Activated CD4-positive, alpha-beta T cell treated with anti-CD3 and anti-CD28 coated beads for 36 hours (primary cell): ENCODE measurements around the gene MAGOHB. TPM values are rescaled to one million over a fixed set of nuclear protein-coding genes. Genes with fewer than 3 reads are reported as not detected.

ENCODE experiments used
- ATAC-seq: fragments of 200-7000 bp; cut with Tn5 transposase; one replicate; pipeline ENCODE4 v1.10.0; 2021; ENCODE audit warnings: mild to moderate bottlenecking, moderate library complexity
- CTCF ChIA-PET: fragments of 350-600 bp; sonication (Branson Sonifier 250); formaldehyde crosslinking; loops from one replicate; lab custom pipeline; 2021; ENCODE audit warnings: antibody characterized with exemption; lab: Charles Lee
- POLR2A ChIA-PET: fragments of 350-600 bp; sonication (Branson Sonifier 250); formaldehyde crosslinking; loops from one replicate; lab custom pipeline; 2021; ENCODE audit warnings: antibody characterized with exemption, inconsistent platforms; lab: Charles Lee
- DNase-seq: peaks from one replicate; pipeline ENCODE4 v3.0.0-alpha.2; 2020
- H3K27ac Mint-ChIP-seq: one replicate; pipeline ENCODE4 v1.8.0; 2021; ENCODE audit warnings: mixed read lengths
- H3K27me3 Mint-ChIP-seq: one replicate; pipeline ENCODE4 v1.8.0; 2021; ENCODE audit warnings: mixed read lengths
- H3K36me3 Mint-ChIP-seq: one replicate; pipeline ENCODE4 v1.8.0; 2021; ENCODE audit warnings: low read depth, mixed read lengths
- H3K4me1 Mint-ChIP-seq: one replicate; pipeline ENCODE4 v1.8.0; 2021; ENCODE audit warnings: mixed read lengths
- H3K4me3 Mint-ChIP-seq: one replicate; pipeline ENCODE4 v1.8.0; 2021; ENCODE audit warnings: mild to moderate bottlenecking, moderate library complexity, mixed read lengths
- H3K9me3 Mint-ChIP-seq: one replicate; pipeline ENCODE4 v1.8.0; 2021; ENCODE audit warnings: low read depth, mixed read lengths
- intact Hi-C, 2 experiments: fragments of 100-400 bp; cut with DNase I in 1 of 2; cut with micrococcal nuclease in 1 of 2; formaldehyde crosslinking; loops; one replicate each; pipeline versions ENCODE4 v1.14.2 to v1.15.1; 2022 to 2024; cut with DNase I, micrococcal nuclease
- total RNA-seq, 2 experiments: library from RNA; stranded (reverse); gene quantifications; one replicate each; pipeline ENCODE4 v1.2.3, GENCODE V29; 2021

The MAGOHB gene
- total RNA-seq, 2 experiments from 2014 or later: 66.3 to 89.3 TPM

- intact Hi-C loops: no loop called here
- no peaks in the 10 kb centered on the region for H3K36me3 Mint-ChIP-seq
- no peak overlapping the region for H3K27ac Mint-ChIP-seq
- no peaks in the 10 kb centered on the region for H3K9me3 Mint-ChIP-seq
- peaks cover 11% of the 10 kb centered on the region for H3K27me3 Mint-ChIP-seq
- no peak overlapping the region for H3K4me3 Mint-ChIP-seq
- CTCF ChIA-PET: interaction anchor here (0.6 kb wide), 1 partner anchor 196 kb away, joined by 4 read pairs; no protein-coding TSS in a partner anchor
- POLR2A ChIA-PET: no interaction called here
- no peak for DNase-seq
- peaks cover 12% of the 10 kb centered on the region for H3K4me1 Mint-ChIP-seq
- ATAC-seq: no peak
Observed at GRCh38 chr12:10557329-10557728, 56.1 kb downstream of the MAGOHB start.

GRCh38 chr12:10554756-10555481 lies 58.5 kb downstream of the MAGOHB start:
- peaks cover 12% of the 10 kb centered on the region for H3K4me1 Mint-ChIP-seq
- no peak overlapping the region for H3K27ac Mint-ChIP-seq

GRCh38 chr12:10554228-10554755 lies 59.1 kb downstream of the MAGOHB start:
- Mint-ChIP-seq H3K27me3 (peaks cover 10% of the 10 kb centered on the region), H3K27ac (no peak overlapping the region), H3K9me3 (no peaks in the 10 kb centered on the region), H3K4me3 (no peak overlapping the region), H3K4me1 (peaks cover 10% of the 10 kb centered on the region), H3K36me3 (no peaks in the 10 kb centered on the region)
- POLR2A ChIA-PET: no interaction called here
- ATAC-seq (no peak), DNase-seq (no peak)
- CTCF ChIA-PET: interaction anchor here (0.6 kb wide), 2 partner anchors 14 to 804 kb away, joined by 3 read pairs; no protein-coding TSS in a partner anchor
- intact Hi-C loops: no loop called here

More at GRCh38 chr12:10554756-10555481, 58.5 kb downstream of the MAGOHB start:
- H3K27me3 Mint-ChIP-seq: peaks cover 8% of the 10 kb centered on the region
- H3K36me3 Mint-ChIP-seq: no peaks in the 10 kb centered on the region
- ATAC-seq (no peak), DNase-seq (no peak)
- POLR2A ChIA-PET: no interaction called here
- no peaks in the 10 kb centered on the region for H3K9me3 Mint-ChIP-seq
- intact Hi-C loops: no loop called here
- H3K4me3 Mint-ChIP-seq: peak overlapping the region; percentile 19
- CTCF ChIA-PET: interaction anchor here (0.6 kb wide), 1 partner anchor 1632 kb away, joined by 4 read pairs; no protein-coding TSS in a partner anchor

Other genes with a start within 250 kb of the MAGOHB start
- gene KLRK1, start 223.6 kb downstream of the MAGOHB start, total RNA-seq: not detected
- gene KLRC4, start 203.9 kb downstream of the MAGOHB start, total RNA-seq: not detected
- gene KLRC3, start 193.0 kb downstream of the MAGOHB start, total RNA-seq: not detected
- not detected for gene KLRC2, start 177.6 kb downstream of the MAGOHB start, total RNA-seq
- under 1 TPM in 1 of 2 experiments, not detected in 1; 0.21 TPM for gene KLRC1, start 160.2 kb downstream of the MAGOHB start, total RNA-seq
- gene EIF2S3B, start 107.7 kb downstream of the MAGOHB start, total RNA-seq: 1 to 10 TPM; 1.3 to 1.8 TPM
- not detected for gene STYK1, start 60.4 kb upstream of the MAGOHB start, total RNA-seq
- gene YBX3, start 109.7 kb upstream of the MAGOHB start, total RNA-seq: 100 to 1,000 TPM; 157 to 175 TPM
- gene TAS2R7, start 189.0 kb upstream of the MAGOHB start, total RNA-seq: not detected
- not detected for gene TAS2R8, start 193.7 kb upstream of the MAGOHB start, total RNA-seq
- not detected for gene TAS2R9, start 196.6 kb upstream of the MAGOHB start, total RNA-seq
- gene TAS2R10, start 212.7 kb upstream of the MAGOHB start, total RNA-seq: not detected
- 1 to 10 TPM; 1.3 to 2.1 TPM for gene PRR4, start 235.9 kb upstream of the MAGOHB start, total RNA-seq